Stomach (tissue), 9 donors: ENCODE data around the gene PCBP2. TPM values are rescaled to one million over a fixed set of nuclear protein-coding genes. Genes with fewer than 3 reads are reported as not detected.

Experiments
- DNase-seq, 2 donors: peaks; one replicate each; pipeline versions ENCODE4 v3.0.0 to v3.0.0-alpha.2; 2013 to 2019
- H3K27ac ChIP-seq, 5 donors: fragments of 200-600 bp in 4 of 5; sonication (generic) in 4 of 5; one replicate each; pipeline ENCODE4 v1.5.1; 2013 to 2019; ENCODE audit warnings: mild to moderate bottlenecking in 1 of 5, moderate library complexity in 1 of 5
- H3K27me3 ChIP-seq, 3 donors: fragments of 200-600 bp; sonication (generic); one replicate each; pipeline ENCODE4 v1.5.1; 2017 to 2019; ENCODE audit warnings: mixed run types in 1 of 3
- H3K36me3 ChIP-seq, 4 donors: fragments of 200-600 bp; sonication (generic); 1 replicate in 3 of 4; 2 replicates in 1 of 4; pipeline ENCODE4 v1.5.1; 2016 to 2019
- H3K4me1 ChIP-seq, 4 donors: fragments of 200-600 bp; sonication (generic); one replicate each; pipeline ENCODE4 v1.5.1; 2016 to 2019
- H3K4me3 ChIP-seq, 4 donors: fragments of 200-600 bp; sonication (generic) in 3 of 4; one replicate each; pipeline ENCODE4 v1.5.1; 2016 to 2019; ENCODE audit warnings: mild to moderate bottlenecking in 1 of 4
- H3K9me3 ChIP-seq, 4 donors: fragments of 200-600 bp; sonication (generic); one replicate each; pipeline ENCODE4 v1.5.1; 2016 to 2019
- EP300 ChIP-seq: sonication (generic); formaldehyde crosslinking; IDR thresholded peaks from one replicate; pipeline ENCODE4 v1.6.1; 2017; ENCODE audit warnings: antibody characterized with exemption
- POLR2A ChIP-seq, 4 donors: fragments of 450-650 bp; IDR thresholded peaks; one replicate each; pipeline ENCODE4 v1.6.1; 2016; ENCODE audit warnings: antibody characterized with exemption in 4 of 4, control low read depth in 2 of 4, mild to moderate bottlenecking in 1 of 4, moderate library complexity in 1 of 4
- POLR2AphosphoS5 ChIP-seq, 3 donors: sonication (generic); formaldehyde crosslinking; IDR thresholded peaks; one replicate each; pipeline ENCODE4 v1.6.1; 2016; ENCODE audit warnings: antibody characterized with exemption in 3 of 3
- WGBS, 5 donors: extraction: QIAGEN DNeasy Blood & Tissue Kit in 3 of 5; methylation state at CpG; one replicate each; pipeline versions ENCODE4 v1.1.5 to v1.1.7; 2013 to 2018; 5-methylcytosine and 5-hydroxymethylcytosine counted together
- intact Hi-C: fragments of 100-400 bp; cut with DNase I; formaldehyde crosslinking; loops from one replicate; pipeline ENCODE4 v1.15.1; 2023; ENCODE audit warnings: low total_unique reads
- polyA plus RNA-seq, 3 donors: library from polyadenylated mRNA; stranded (reverse); fragments of 200-250 nt; gene quantifications; one replicate each; pipeline ENCODE4 v1.2.3, GENCODE V29; 2013
- total RNA-seq, 5 donors: library from RNA; depleted of rRNA; stranded (reverse); fragments of >200 nt; gene quantifications; one replicate each; pipeline versions ENCODE4 v1.1.0 to v1.2.3, GENCODE V29; 2014 to 2016
- TF ChIP-seq, protein P1 (sequence below), 7 experiments: fragments of 450-650 bp in 4 of 7; fragments of 200-600 bp in 3 of 7; sonication (generic) in 3 of 7; IDR thresholded peaks; one replicate each; pipeline ENCODE4 v1.5.1; 2016 to 2019; ENCODE audit warnings: antibody characterized with exemption in 7 of 7, control low read depth in 2 of 7, mild to moderate bottlenecking in 1 of 7
- donor health status: healthy with polysubstance abuse.
- donor health status: Bipolar disorder and iron deficiency.
- donor health status: healthy.

Gene PCBP2
- total and polyA plus RNA-seq, 8 donors = 109 to 714 (median 458) TPM

DNA sequence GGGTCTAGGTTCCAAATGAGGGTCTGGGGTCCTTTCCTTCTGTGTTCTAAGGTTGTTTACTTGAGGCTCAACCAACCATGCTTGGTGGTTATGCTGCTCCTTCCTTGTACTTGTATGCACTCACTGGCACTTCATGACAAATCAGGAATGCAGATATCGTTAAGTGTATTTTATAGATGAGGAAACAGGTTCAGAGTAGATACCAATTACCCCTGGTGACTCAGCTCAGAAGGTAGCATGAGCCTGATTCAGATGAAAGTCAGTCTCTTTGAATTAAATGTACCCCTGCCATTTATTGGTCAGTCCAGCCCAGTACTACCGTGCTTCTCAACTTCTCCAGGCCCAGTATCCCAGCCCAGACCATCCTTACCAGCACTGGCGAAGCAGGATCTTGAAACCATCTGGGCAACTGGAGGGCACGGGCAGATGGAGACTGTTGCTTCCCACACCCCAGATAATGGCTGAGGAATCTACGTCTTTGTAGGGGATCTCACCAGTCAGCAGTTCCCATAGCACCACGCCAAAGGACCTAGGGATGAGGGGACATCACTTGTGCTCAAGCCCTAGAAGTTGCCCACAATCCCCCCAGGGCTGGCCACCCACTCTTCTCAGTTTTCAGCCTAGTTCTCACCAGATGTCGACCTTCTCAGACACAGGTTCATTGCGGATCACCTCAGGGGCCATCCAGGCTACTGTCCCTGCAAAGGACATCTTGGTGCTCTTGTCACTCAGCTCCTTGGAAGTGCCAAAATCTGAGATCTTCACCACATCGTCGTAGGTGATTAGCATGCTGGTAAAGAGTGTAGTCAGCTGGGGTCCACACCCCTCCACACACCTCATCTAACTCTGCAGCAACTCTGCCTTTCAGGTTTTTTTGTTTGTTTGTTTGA lies 33.0 kb downstream of the PCBP2 start:
- TF ChIP-seq POLR2AphosphoS5 (IDR thresholded peaks at IDR 0.05) (peak in 1 of 3 donors; percentile 27), EP300 (no peak)
- intact Hi-C loops = no loop called here
- Histone ChIP-seq H3K27me3 (no peaks in the 10 kb centered on the region), H3K27ac (peak overlapping the region in 2 of 5 donors; percentile 14 to 22), H3K36me3 (peaks cover 33 to 83% (median 81%) of the 10 kb centered on the region in 4 donors), H3K9me3 (no peaks in the 10 kb centered on the region), H3K4me1 (peaks cover 0 to 34% (median 26%) of the 10 kb centered on the region in 4 donors), H3K4me3 (no peak overlapping the region)
- 82 to 86% (median 83%) methylated on average over 9 to 10 of the region's 10 CpGs for WGBS, 5 donors
- no peak for DNase-seq

DNA sequence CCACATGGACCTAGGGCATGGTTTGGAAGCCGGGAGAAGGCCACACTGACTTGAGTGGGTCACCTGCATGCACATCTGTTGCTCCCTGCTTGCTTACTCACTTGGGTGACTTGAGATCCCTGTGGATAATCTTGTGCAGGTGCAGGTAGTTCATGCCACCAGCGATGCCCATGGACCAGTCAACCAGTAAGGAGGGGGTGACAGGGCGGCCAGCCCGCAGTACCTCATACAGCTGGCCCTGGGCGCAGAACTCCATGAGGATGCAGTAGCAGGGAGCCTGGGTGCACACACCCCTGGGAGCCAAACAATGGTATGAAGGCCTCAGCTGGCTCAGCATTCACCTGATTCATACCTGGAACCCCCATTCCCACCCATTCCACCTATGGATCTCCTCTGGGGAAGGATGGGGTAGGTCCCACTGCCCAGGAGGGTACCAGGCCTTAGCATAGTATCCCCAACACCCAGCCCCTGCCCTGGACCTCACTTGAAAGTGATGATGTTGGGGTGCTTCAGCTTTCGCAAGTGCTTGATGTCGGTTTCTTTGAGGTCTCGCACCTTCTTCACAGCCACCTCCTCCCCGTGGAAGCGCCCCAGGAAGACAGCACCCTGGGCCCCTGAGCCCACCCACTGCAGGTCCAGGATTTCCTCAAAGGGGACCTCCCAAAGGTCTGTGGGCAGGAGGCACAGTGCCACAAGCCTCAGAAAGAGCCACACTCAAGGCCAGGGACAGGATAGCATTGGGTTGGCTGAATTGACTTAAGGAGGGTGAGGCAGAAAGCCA lies 34.2 kb downstream of the PCBP2 start:
- 93 to 97% (median 93%) methylated on average over 10 of the region's 10 CpGs for WGBS, 5 donors
- peaks cover 21 to 71% (median 69%) of the 10 kb centered on the region in 4 donors for H3K36me3 ChIP-seq
- no peaks in the 10 kb centered on the region for H3K27me3 ChIP-seq

DNA sequence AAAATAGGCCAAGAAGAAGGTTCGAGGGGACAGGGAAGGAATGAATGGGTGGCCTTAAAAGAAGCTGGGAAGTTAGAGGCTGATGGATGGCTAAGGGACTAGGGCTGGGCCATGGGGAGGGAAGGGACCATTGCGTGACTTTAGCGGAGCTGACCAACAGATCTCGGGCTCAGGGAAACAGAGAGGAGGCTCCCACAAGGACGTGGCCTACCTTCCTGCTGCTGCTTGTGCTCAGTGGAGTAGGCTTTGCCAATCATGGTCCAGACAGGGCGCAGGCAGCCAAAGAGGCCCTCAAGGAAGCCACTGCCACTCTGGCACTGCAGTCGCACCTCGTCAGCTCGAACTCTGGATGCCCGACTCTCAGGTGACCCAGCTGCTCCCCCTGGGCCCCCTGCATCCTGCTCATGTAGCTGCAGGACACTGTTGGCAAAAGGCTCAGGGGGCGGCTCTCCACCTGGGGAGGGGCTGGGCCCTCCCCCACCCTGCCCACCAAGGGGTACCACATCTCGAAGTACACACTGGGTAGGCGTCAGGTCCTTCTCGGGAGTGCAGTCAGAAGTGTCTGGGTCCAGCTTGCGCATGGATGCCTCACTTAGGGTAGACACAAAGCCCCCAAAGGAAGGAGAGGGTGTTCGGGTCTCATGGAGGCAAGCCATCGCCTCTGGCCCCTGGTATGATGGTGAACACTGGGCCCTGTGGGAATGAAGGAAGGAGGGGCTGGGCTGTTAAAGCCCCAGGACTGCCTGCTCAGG lies 35.0 kb downstream of the PCBP2 start:
- no peak for DNase-seq
- peaks cover 13 to 63% (median 61%) of the 10 kb centered on the region in 4 donors for H3K36me3 ChIP-seq
- 70 to 86% (median 77%) methylated on average over 16 to 17 of the region's 17 CpGs for WGBS, 5 donors
- H3K27me3 ChIP-seq = no peaks in the 10 kb centered on the region
- H3K27ac ChIP-seq = peak overlapping the region in 1 of 5 donors; percentile 2
- H3K4me3 ChIP-seq = no peak overlapping the region
- peaks cover 0 to 18% (median 16%) of the 10 kb centered on the region in 4 donors for H3K4me1 ChIP-seq
- no peak for TF ChIP-seq POLR2AphosphoS5 (IDR thresholded peaks at IDR 0.05)
- TF ChIP-seq, protein P1, sequence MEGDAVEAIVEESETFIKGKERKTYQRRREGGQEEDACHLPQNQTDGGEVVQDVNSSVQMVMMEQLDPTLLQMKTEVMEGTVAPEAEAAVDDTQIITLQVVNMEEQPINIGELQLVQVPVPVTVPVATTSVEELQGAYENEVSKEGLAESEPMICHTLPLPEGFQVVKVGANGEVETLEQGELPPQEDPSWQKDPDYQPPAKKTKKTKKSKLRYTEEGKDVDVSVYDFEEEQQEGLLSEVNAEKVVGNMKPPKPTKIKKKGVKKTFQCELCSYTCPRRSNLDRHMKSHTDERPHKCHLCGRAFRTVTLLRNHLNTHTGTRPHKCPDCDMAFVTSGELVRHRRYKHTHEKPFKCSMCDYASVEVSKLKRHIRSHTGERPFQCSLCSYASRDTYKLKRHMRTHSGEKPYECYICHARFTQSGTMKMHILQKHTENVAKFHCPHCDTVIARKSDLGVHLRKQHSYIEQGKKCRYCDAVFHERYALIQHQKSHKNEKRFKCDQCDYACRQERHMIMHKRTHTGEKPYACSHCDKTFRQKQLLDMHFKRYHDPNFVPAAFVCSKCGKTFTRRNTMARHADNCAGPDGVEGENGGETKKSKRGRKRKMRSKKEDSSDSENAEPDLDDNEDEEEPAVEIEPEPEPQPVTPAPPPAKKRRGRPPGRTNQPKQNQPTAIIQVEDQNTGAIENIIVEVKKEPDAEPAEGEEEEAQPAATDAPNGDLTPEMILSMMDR (IDR thresholded peaks at IDR 0.05) = no peak
- no peaks in the 10 kb centered on the region for H3K9me3 ChIP-seq
- intact Hi-C loops = no loop called here

More for the DNA sequence above, 34.2 kb downstream of the PCBP2 start:
- no peak for DNase-seq
- Histone ChIP-seq H3K9me3 (no peaks in the 10 kb centered on the region), H3K4me1 (peaks cover 0 to 23% (median 20%) of the 10 kb centered on the region in 4 donors), H3K27ac (peak overlapping the region in 1 of 5 donors; percentile 2), H3K4me3 (no peak overlapping the region)
- TF ChIP-seq POLR2A (IDR thresholded peaks at IDR 0.05) (no peak), EP300 (no peak), POLR2AphosphoS5 (IDR thresholded peaks at IDR 0.05) (no peak)
- TF ChIP-seq, protein P1 (IDR thresholded peaks at IDR 0.05) = no peak
- intact Hi-C loops = no loop called here

DNA sequence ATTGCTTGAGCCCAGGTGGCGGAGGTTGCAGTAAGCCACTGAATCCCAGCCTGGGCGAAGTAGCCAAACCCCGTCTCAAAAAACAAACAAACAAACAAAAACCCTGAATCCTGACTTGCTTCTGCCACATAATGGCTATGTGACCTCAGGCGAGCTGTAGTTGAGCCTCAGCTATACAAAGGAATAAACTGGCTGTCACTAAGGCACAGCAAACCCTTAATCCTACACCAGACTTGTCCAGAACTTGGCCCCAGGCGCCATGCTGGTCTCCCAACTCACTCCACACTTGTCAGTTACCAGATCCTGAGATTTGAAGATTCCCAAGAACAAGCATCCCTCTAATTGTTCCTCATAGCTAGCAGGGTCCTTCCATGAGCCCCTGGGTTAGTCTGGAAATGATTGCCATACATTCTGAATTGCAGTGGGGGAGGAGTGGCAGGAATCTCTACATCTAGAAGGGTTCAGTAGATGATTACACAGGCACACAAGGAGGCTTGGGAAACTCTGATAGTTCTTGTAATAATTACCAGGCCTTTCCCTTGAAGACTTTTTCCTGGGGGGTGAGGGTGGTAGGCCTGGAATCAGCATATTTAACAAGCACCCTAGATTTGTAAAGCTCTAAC lies 37.5 kb downstream of the PCBP2 start:
- no peak for DNase-seq
- intact Hi-C loops = no loop called here
- peaks cover 14 to 27% (median 20%) of the 10 kb centered on the region in 4 donors for H3K4me1 ChIP-seq
- no peaks in the 10 kb centered on the region for H3K9me3 ChIP-seq
- peaks cover 9 to 39% (median 37%) of the 10 kb centered on the region in 4 donors for H3K36me3 ChIP-seq
- no peak overlapping the region for H3K27ac ChIP-seq
- no peak overlapping the region for H3K4me3 ChIP-seq
- TF ChIP-seq POLR2A (IDR thresholded peaks at IDR 0.05) (no peak), POLR2AphosphoS5 (IDR thresholded peaks at IDR 0.05) (no peak), EP300 (no peak)
- TF ChIP-seq, protein P1 (IDR thresholded peaks at IDR 0.05) = no peak
- WGBS, 5 donors = 85 to 95% (median 87%) methylated on average over 5 of the region's 5 CpGs
- H3K27me3 ChIP-seq = no peaks in the 10 kb centered on the region
